ENCODE data around the gene JAG2. TPM values are rescaled to one million over a fixed set of nuclear protein-coding genes. Genes with fewer than 3 reads are reported as not detected.
A peak's percentile ranks its signal among the peaks of the same experiment; 100 is the strongest.

Gene JAG2
- polyA plus RNA-seq, 3 donors, result 8.1 to 10.1 (median 8.9) TPM

- DNase-seq (ENCODE audit: extremely low read depth in 1 of 11, low read depth in 9 of 11, low spot score in 4 of 11), result no peak
These were observed 19.5 kb upstream of the JAG2 start for GRCh38 chr14:105187935-105188524.

- DNase-seq (ENCODE audit: extremely low read depth in 1 of 11, low read depth in 9 of 11, low spot score in 4 of 11), result no peak
These were observed 18.5 kb upstream of the JAG2 start for GRCh38 chr14:105187116-105187515.

GRCh38 chr14:105185973-105186372 is 17.4 kb upstream of the JAG2 start:
- no peak for DNase-seq (ENCODE audit: extremely low read depth in 1 of 11, low read depth in 9 of 11, low spot score in 4 of 11)

DNA sequence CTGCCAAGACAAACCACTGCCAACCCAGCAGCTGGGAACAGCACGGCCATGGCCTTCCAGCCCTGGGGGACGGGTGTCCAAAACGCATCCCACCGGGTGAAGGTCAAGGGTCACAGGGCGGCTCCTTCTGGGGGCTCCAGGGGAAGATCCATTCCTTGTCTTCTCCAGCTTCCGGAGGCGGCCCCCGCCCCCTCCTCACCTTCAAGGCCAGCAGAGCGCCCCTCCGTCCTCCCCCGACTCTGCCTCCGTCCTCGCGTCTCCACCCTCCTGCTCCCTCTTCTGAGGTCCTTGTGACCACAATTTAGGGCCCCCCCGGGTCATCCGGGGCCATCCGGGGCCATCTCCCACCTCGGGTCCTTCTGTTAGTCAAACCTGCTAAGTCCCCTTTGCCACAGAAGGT is 16.4 kb upstream of the JAG2 start:
- DNase-seq (ENCODE audit: extremely low read depth in 1 of 11, low read depth in 9 of 11, low spot score in 4 of 11), result no peak

GRCh38 chr14:105184461-105184860 is 15.9 kb upstream of the JAG2 start:
- no peak for DNase-seq (ENCODE audit: extremely low read depth in 1 of 11, low read depth in 9 of 11, low spot score in 4 of 11)

- DNase-seq (ENCODE audit: extremely low read depth in 1 of 11, low read depth in 9 of 11, low spot score in 4 of 11), result no peak
These were observed 13.9 kb upstream of the JAG2 start for GRCh38 chr14:105182296-105183020.

DNA sequence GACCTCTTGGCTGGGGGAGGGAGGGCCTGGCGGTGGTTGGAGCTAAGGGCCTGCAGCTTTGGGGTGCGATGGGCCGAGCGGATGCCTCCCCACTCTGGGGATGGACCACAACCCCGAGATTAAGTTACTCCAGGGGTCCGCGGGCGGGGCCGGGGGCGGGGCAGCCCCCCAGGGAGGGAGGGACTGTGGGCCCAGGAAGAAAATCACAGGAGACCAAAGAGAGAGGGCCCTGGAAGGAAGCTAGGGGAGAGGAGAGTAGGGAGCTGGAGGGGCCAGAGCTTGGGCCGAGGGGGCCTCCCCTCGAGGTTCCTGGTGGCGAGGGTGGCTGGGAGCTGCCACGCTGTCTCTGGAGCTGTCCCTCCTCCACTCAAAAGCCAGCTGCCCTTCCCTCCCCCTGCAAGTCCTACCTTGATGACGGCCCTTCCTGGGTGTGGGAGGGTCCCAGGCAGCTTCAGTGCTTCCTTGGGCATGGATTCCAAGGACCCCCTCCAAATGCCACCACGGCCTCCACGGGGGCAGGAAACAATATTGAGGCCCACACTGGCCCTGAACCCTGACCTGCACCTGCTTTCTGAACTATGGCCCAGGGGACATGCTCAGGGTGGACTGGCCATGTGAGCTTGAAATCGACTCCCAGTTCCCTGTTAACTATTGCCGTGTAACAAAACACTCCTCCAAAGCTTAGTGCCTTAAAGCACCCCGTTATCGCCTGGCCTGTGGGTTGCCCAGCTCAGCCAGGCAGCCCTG is 13.1 kb upstream of the JAG2 start:
- no peak for DNase-seq (ENCODE audit: extremely low read depth in 1 of 11, low read depth in 9 of 11, low spot score in 4 of 11)

- peak in 1 of 11 donors; percentile 63 for DNase-seq (ENCODE audit: extremely low read depth in 1 of 11, low read depth in 9 of 11, low spot score in 4 of 11)
These were observed 12.3 kb upstream of the JAG2 start, which contains the start of gene NUDT14 for GRCh38 chr14:105180592-105181548. Gene NUDT14 (minus strand): TSS chr14:105181312. CDS start chr14:105181209, 103 bp downstream.

- DNase-seq (ENCODE audit: extremely low read depth in 1 of 11, low read depth in 9 of 11, low spot score in 4 of 11), result no peak
These were observed 10.6 kb upstream of the JAG2 start for GRCh38 chr14:105179191-105179590.

GRCh38 chr14:105178868-105179140 is 10.2 kb upstream of the JAG2 start:
- DNase-seq (ENCODE audit: extremely low read depth in 1 of 11, low read depth in 9 of 11, low spot score in 4 of 11), result no peak

DNA sequence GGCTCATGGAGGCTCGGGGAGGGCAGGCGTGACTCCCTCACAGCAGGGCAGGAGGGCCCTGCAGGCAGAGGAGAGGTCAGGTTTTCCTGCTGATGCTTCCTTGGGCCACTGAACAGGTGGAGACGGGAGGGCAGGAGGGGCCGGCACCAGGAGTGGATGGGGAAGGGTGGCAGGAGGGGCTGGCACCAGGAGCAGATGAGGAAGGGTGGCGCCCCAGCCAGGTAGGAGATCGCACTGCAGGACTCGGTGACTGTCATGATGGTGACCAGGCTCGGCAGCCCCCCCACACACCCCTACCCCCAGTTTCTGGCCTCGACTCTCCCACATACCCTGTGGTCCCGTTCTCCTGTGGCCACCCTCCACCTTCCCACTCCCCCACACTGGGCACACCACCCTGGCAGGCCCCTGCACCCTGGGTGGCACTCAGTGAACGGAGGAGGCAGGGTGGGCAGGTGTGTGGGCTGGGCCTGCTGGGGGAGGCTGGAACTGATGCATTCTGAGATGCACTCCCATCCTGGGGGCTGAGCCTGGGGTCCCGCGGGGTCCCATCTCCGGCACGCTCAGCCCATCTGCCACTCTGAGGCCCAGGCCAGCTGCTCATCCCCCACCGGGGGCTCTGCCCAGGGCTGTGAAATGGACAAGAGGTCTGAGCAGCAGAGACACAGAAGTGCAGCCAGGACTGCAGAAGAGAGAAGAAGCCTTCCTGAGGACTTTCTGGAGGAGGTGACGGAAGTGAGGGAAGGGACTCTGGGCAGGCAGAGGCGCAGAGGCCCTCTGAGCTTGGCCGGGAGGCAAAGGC is 9.7 kb upstream of the JAG2 start:
- no peak for DNase-seq (ENCODE audit: extremely low read depth in 1 of 11, low read depth in 9 of 11, low spot score in 4 of 11)

GRCh38 chr14:105177082-105177481 is 8.5 kb upstream of the JAG2 start:
- no peak for DNase-seq (ENCODE audit: extremely low read depth in 1 of 11, low read depth in 9 of 11, low spot score in 4 of 11)

GRCh38 chr14:105176513-105176912 is 7.9 kb upstream of the JAG2 start:
- no peak for DNase-seq (ENCODE audit: extremely low read depth in 1 of 11, low read depth in 9 of 11, low spot score in 4 of 11)

- DNase-seq (ENCODE audit: extremely low read depth in 1 of 11, low read depth in 9 of 11, low spot score in 4 of 11), result no peak
These were observed 5.6 kb upstream of the JAG2 start for GRCh38 chr14:105173901-105174894.

GRCh38 chr14:105173145-105173544 is 4.6 kb upstream of the JAG2 start:
- no peak for DNase-seq (ENCODE audit: extremely low read depth in 1 of 11, low read depth in 9 of 11, low spot score in 4 of 11)

- no peak for DNase-seq (ENCODE audit: extremely low read depth in 1 of 11, low read depth in 9 of 11, low spot score in 4 of 11)
These were observed 3.9 kb upstream of the JAG2 start for GRCh38 chr14:105172476-105172875.

DNA sequence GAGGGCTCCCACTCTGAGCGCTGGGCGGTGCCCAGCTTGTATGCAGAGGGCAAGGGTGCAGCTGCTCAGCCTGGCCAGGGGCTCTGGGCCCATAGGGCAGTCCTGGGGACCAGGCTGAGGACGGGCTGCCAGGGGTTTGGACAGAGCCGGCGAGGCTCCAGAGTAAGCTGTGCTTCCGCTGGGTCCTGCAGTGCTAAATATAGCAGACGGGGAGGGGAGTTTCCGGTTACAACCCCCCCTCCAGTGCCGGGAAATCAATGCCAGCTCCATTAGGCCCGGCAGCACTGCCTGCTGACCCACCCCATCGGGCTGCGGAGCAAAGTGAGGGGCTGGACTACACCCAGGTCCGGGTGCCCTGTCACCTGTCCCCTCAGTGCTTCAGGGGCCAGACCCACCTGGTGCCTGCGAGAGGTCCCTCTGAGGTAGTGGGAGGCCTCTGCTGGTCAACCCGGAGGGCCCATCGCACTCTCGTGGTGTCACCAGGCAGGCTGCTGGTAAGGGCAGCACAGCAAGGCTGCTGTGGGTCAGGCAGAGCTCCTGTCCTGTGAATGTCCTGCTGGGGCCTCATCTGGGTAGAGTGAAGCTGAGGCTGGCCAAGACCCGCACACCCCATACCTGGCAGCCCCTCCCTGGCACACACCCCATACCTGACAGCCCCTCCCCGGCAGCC is 2.6 kb upstream of the JAG2 start:
- no peak for DNase-seq (ENCODE audit: extremely low read depth in 1 of 11, low read depth in 9 of 11, low spot score in 4 of 11)

Measured in renal cortex interstitium (tissue), 11 donors.